Upper lobe of right lung (tissue), 1 donor: ENCODE data around the gene SMIM17. TPM values are rescaled to one million over a fixed set of nuclear protein-coding genes. Genes with fewer than 3 reads are reported as not detected.

Source experiments
- ATAC-seq: fragments of 200-7000 bp; cut with Tn5 transposase; one replicate; pipeline ENCODE4 v1.9.1; 2020; ENCODE audit warnings: mild to moderate bottlenecking, moderate library complexity
- DNase-seq: peaks from one replicate; pipeline ENCODE4 v3.0.0-alpha.2; 2020
- H3K27ac ChIP-seq: fragments of 200-600 bp; one replicate; pipeline ENCODE4 v1.8.0; 2022
- H3K27me3 ChIP-seq: fragments of 200-600 bp; one replicate; pipeline ENCODE4 v1.8.0; 2022; ENCODE audit warnings: mild to moderate bottlenecking
- H3K36me3 ChIP-seq: fragments of 200-600 bp; one replicate; pipeline ENCODE4 v1.8.0; 2022
- H3K4me1 ChIP-seq: fragments of 200-600 bp; one replicate; pipeline ENCODE4 v1.8.0; 2022
- H3K4me3 ChIP-seq: fragments of 200-600 bp; one replicate; pipeline ENCODE4 v1.8.0; 2022; ENCODE audit warnings: mild to moderate bottlenecking
- H3K9me3 ChIP-seq: fragments of 200-600 bp; one replicate; pipeline ENCODE4 v1.8.0; 2022
- CTCF ChIP-seq: fragments of 200-600 bp; IDR thresholded peaks from one replicate; pipeline ENCODE4 v1.8.0; 2022; ENCODE audit warnings: antibody characterized with exemption
- intact Hi-C: fragments of 100-400 bp; cut with DNase I; formaldehyde crosslinking; loops from one replicate; pipeline ENCODE4 v1.11.0; 2022
- total RNA-seq: library from RNA; stranded (reverse); fragmentation: NEBNext Ultra II Directional; extraction: Animal tissue kit (Norgen Biotek cat#: 25700); gene quantifications from one replicate; pipeline ENCODE4 v1.2.1, GENCODE V29; 2021
- donor health status: DM: no; HTN: yes; CAD: no; lungs with severe emphysema.

Gene SMIM17
- total RNA-seq, 1 donor from 2014 or later: not detected

- no peak for TF ChIP-seq CTCF
- Histone ChIP-seq H3K27ac (no peak overlapping the region), H3K27me3 (no peaks in the 10 kb centered on the region), H3K36me3 (no peaks in the 10 kb centered on the region), H3K4me3 (no peak overlapping the region), H3K4me1 (no peaks in the 10 kb centered on the region), H3K9me3 (no peaks in the 10 kb centered on the region)
- intact Hi-C loops: no loop called here
- no peak for DNase-seq
- ATAC-seq: no peak
Measured at GRCh38 chr19:56681702-56682101, 38.7 kb downstream of the SMIM17 start.

- no peak for ATAC-seq
- no peak for TF ChIP-seq CTCF
- intact Hi-C loops: no loop called here
Measured at GRCh38 chr19:56683116-56683515, 40.2 kb downstream of the SMIM17 start.

GRCh38 chr19:56687031-56687430 lies 44.1 kb downstream of the SMIM17 start:
- TF ChIP-seq CTCF: no peak
- no peak overlapping the region for H3K27ac ChIP-seq
- no peak for ATAC-seq
- H3K4me3 ChIP-seq: no peak overlapping the region
- H3K27me3 ChIP-seq: no peaks in the 10 kb centered on the region
- H3K4me1 ChIP-seq: no peaks in the 10 kb centered on the region
- intact Hi-C loops: no loop called here
- no peaks in the 10 kb centered on the region for H3K36me3 ChIP-seq
- H3K9me3 ChIP-seq: no peaks in the 10 kb centered on the region
- no peak for DNase-seq

More at GRCh38 chr19:56683116-56683515, 40.2 kb downstream of the SMIM17 start:
- Histone ChIP-seq H3K9me3 (no peaks in the 10 kb centered on the region), H3K4me3 (no peak overlapping the region), H3K4me1 (no peaks in the 10 kb centered on the region), H3K27me3 (no peaks in the 10 kb centered on the region), H3K27ac (no peak overlapping the region), H3K36me3 (no peaks in the 10 kb centered on the region)
- no peak for DNase-seq

- H3K4me1 ChIP-seq: no peaks in the 10 kb centered on the region
- ATAC-seq (no peak), DNase-seq (no peak)
- H3K9me3 ChIP-seq: no peaks in the 10 kb centered on the region
- H3K36me3 ChIP-seq: no peaks in the 10 kb centered on the region
- H3K4me3 ChIP-seq: no peak overlapping the region
- H3K27me3 ChIP-seq: no peaks in the 10 kb centered on the region
- intact Hi-C loops: no loop called here
- no peak overlapping the region for H3K27ac ChIP-seq
- no peak for TF ChIP-seq CTCF
Measured at GRCh38 chr19:56689198-56689597, 46.2 kb downstream of the SMIM17 start.

GRCh38 chr19:56690670-56691069 lies 47.7 kb downstream of the SMIM17 start:
- no peak for DNase-seq
- Histone ChIP-seq H3K27me3 (no peaks in the 10 kb centered on the region), H3K27ac (no peak overlapping the region), H3K4me1 (no peaks in the 10 kb centered on the region), H3K4me3 (no peak overlapping the region), H3K9me3 (no peaks in the 10 kb centered on the region), H3K36me3 (no peaks in the 10 kb centered on the region)
- intact Hi-C loops: no loop called here
- no peak for ATAC-seq
- TF ChIP-seq CTCF: no peak

GRCh38 chr19:56692206-56692895 lies 49.4 kb downstream of the SMIM17 start:
- TF ChIP-seq CTCF: no peak
- ATAC-seq (no peak), DNase-seq (no peak)
- Histone ChIP-seq H3K9me3 (no peaks in the 10 kb centered on the region), H3K27ac (no peak overlapping the region), H3K27me3 (no peaks in the 10 kb centered on the region), H3K4me3 (no peak overlapping the region), H3K36me3 (no peaks in the 10 kb centered on the region), H3K4me1 (no peaks in the 10 kb centered on the region)
- intact Hi-C loops: no loop called here
